ENCODE measurements around the gene CCDC112.

CCDC112 gene

DNA sequence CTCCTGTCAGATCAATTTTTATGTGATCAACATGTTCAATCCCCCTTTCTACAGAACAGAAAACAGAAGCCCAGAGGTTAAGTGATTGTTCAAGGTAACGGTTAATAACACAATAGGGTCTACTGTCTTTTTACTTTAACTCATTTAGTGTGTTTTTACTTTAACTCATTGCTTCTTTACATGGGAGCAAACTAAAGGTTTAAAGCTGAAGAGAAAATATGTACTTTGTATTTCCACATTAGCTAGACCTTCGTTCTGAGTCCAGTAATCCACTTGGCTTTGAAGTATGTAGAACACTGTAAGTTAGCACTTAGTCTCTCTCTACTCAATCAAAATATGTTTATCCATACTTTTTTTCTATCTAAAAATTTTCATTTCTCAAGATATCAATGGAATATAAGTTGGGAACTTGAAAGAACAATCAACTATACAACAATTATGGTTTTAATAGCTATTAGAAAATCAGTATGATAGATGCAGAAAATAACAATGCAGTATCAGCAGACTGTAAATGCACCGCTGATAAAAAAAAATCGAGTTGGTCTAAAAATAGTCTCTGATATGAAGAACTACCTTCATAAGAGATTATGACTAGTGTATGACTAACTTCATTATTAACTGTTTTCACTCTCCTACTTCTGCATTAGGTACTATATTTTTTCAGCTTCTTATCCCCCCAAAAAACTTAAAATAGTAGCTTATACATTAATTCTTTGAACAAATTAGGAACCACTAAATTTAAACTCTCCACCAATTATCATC is 54.4 kb downstream of the CCDC112 start:
- POLR2A ChIA-PET: no interaction called here
- CTCF ChIA-PET: interaction anchor here (1.3 kb wide), 1 partner anchor 144 kb away, joined by 6 read pairs; no protein-coding TSS in a partner anchor
- TF ChIP-seq SP1 (IDR thresholded peaks at IDR 0.05): no peak
- TF ChIP-seq HDGF (IDR thresholded peaks at IDR 0.05; ENCODE audit: borderline replicate concordance): no peak
- TF ChIP-seq, protein P1, sequence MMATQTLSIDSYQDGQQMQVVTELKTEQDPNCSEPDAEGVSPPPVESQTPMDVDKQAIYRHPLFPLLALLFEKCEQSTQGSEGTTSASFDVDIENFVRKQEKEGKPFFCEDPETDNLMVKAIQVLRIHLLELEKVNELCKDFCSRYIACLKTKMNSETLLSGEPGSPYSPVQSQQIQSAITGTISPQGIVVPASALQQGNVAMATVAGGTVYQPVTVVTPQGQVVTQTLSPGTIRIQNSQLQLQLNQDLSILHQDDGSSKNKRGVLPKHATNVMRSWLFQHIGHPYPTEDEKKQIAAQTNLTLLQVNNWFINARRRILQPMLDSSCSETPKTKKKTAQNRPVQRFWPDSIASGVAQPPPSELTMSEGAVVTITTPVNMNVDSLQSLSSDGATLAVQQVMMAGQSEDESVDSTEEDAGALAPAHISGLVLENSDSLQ (IDR thresholded peaks at IDR 0.05): no peak
- TF ChIP-seq FOXA1 (IDR thresholded peaks at IDR 0.05): no peak
- no peak for TF ChIP-seq SUZ12 (IDR thresholded peaks at IDR 0.05)
- DNase-seq (ENCODE audit: extremely low spot score): no peak

GRCh38 chr5:115237066-115237465 is 59.4 kb downstream of the CCDC112 start:
- ChIA-PET POLR2A (no interaction called here), CTCF (interaction anchor here (0.6 kb wide), 1 partner anchor 305 kb away, joined by 3 read pairs; no protein-coding TSS in a partner anchor)
- DNase-seq (ENCODE audit: extremely low spot score): no peak
- TF ChIP-seq NFRKB (IDR thresholded peaks at IDR 0.05): no peak
- no peak for TF ChIP-seq HDGF (IDR thresholded peaks at IDR 0.05; ENCODE audit: borderline replicate concordance)
- TF ChIP-seq FOXA1 (IDR thresholded peaks at IDR 0.05): no peak
- no peak for TF ChIP-seq L3MBTL2 (conservative IDR thresholded peaks at IDR 0.05)
- TF ChIP-seq FOXK2 (IDR thresholded peaks at IDR 0.05): no peak
- no peak for TF ChIP-seq ARNT (IDR thresholded peaks at IDR 0.05)
- TF ChIP-seq TARDBP (IDR thresholded peaks at IDR 0.05): no peak
- no peak for TF ChIP-seq SP1 (IDR thresholded peaks at IDR 0.05)
- no peak for TF ChIP-seq FOXM1 (IDR thresholded peaks at IDR 0.05; ENCODE audit: borderline replicate concordance)

- TF ChIP-seq HDGF (IDR thresholded peaks at IDR 0.05; ENCODE audit: borderline replicate concordance): no peak
- no peak for TF ChIP-seq FOXM1 (IDR thresholded peaks at IDR 0.05; ENCODE audit: borderline replicate concordance)
- TF ChIP-seq FOXA1 (IDR thresholded peaks at IDR 0.05): no peak
- TF ChIP-seq SP1 (IDR thresholded peaks at IDR 0.05): no peak
- TF ChIP-seq L3MBTL2 (conservative IDR thresholded peaks at IDR 0.05): no peak
- TF ChIP-seq SUZ12 (IDR thresholded peaks at IDR 0.05): no peak
- TF ChIP-seq LEF1 (IDR thresholded peaks at IDR 0.05; ENCODE audit: borderline replicate concordance): no peak
- no peak for TF ChIP-seq NFRKB (IDR thresholded peaks at IDR 0.05)
- TF ChIP-seq ELF4 (IDR thresholded peaks at IDR 0.05): no peak
- TF ChIP-seq FOXK2 (IDR thresholded peaks at IDR 0.05): no peak
- TF ChIP-seq BHLHE40 (IDR thresholded peaks at IDR 0.05; ENCODE audit: borderline replicate concordance): no peak
- TF ChIP-seq, protein P1 (IDR thresholded peaks at IDR 0.05): no peak
- TF ChIP-seq TARDBP (IDR thresholded peaks at IDR 0.05): no peak
- no peak for TF ChIP-seq ZNF384 (IDR thresholded peaks at IDR 0.05)
- no peak for TF ChIP-seq ARNT (IDR thresholded peaks at IDR 0.05)
- TF ChIP-seq CTBP1 (IDR thresholded peaks at IDR 0.05; ENCODE audit: borderline replicate concordance): no peak
- no peak for DNase-seq (ENCODE audit: extremely low spot score)
- ChIA-PET CTCF (no interaction called here), POLR2A (no interaction called here)
Measured at GRCh38 chr5:115236599-115236998, 59.9 kb downstream of the CCDC112 start.

- TF ChIP-seq TARDBP (IDR thresholded peaks at IDR 0.05) (no peak), FOXM1 (IDR thresholded peaks at IDR 0.05; ENCODE audit: borderline replicate concordance) (no peak), SP1 (IDR thresholded peaks at IDR 0.05) (no peak), CTBP1 (IDR thresholded peaks at IDR 0.05; ENCODE audit: borderline replicate concordance) (no peak), HDGF (IDR thresholded peaks at IDR 0.05; ENCODE audit: borderline replicate concordance) (no peak), BHLHE40 (IDR thresholded peaks at IDR 0.05; ENCODE audit: borderline replicate concordance) (no peak), LEF1 (IDR thresholded peaks at IDR 0.05; ENCODE audit: borderline replicate concordance) (no peak), SUZ12 (IDR thresholded peaks at IDR 0.05) (no peak), NFRKB (IDR thresholded peaks at IDR 0.05) (no peak)
- POLR2A ChIA-PET: no interaction called here
- DNase-seq (ENCODE audit: extremely low spot score): no peak
- CTCF ChIA-PET: no interaction called here
Measured at GRCh38 chr5:115231598-115231997, 64.9 kb downstream of the CCDC112 start.

GRCh38 chr5:115229606-115230005 is 66.8 kb downstream of the CCDC112 start:
- DNase-seq (ENCODE audit: extremely low spot score): no peak
- POLR2A ChIA-PET: no interaction called here
- no peak for TF ChIP-seq NFRKB (IDR thresholded peaks at IDR 0.05)
- TF ChIP-seq L3MBTL2 (conservative IDR thresholded peaks at IDR 0.05): no peak
- TF ChIP-seq FOXK2 (IDR thresholded peaks at IDR 0.05): no peak
- no peak for TF ChIP-seq ZNF384 (IDR thresholded peaks at IDR 0.05)
- TF ChIP-seq ELF4 (IDR thresholded peaks at IDR 0.05): no peak
- no peak for TF ChIP-seq BHLHE40 (IDR thresholded peaks at IDR 0.05; ENCODE audit: borderline replicate concordance)
- no peak for TF ChIP-seq TARDBP (IDR thresholded peaks at IDR 0.05)
- TF ChIP-seq LEF1 (IDR thresholded peaks at IDR 0.05; ENCODE audit: borderline replicate concordance): no peak
- no peak for TF ChIP-seq FOXA1 (IDR thresholded peaks at IDR 0.05)
- no peak for TF ChIP-seq HDGF (IDR thresholded peaks at IDR 0.05; ENCODE audit: borderline replicate concordance)
- CTCF ChIA-PET: no interaction called here

- ChIA-PET POLR2A (no interaction called here), CTCF (no interaction called here)
- no peak for DNase-seq (ENCODE audit: extremely low spot score)
- no peak for TF ChIP-seq BHLHE40 (IDR thresholded peaks at IDR 0.05; ENCODE audit: borderline replicate concordance)
- no peak for TF ChIP-seq CTBP1 (IDR thresholded peaks at IDR 0.05; ENCODE audit: borderline replicate concordance)
- TF ChIP-seq, protein P1 (IDR thresholded peaks at IDR 0.05): no peak
- TF ChIP-seq NFRKB (IDR thresholded peaks at IDR 0.05): no peak
- no peak for TF ChIP-seq ARNT (IDR thresholded peaks at IDR 0.05)
- no peak for TF ChIP-seq ELF4 (IDR thresholded peaks at IDR 0.05)
- TF ChIP-seq FOXM1 (IDR thresholded peaks at IDR 0.05; ENCODE audit: borderline replicate concordance): no peak
- no peak for TF ChIP-seq SP1 (IDR thresholded peaks at IDR 0.05)
- no peak for TF ChIP-seq ZNF384 (IDR thresholded peaks at IDR 0.05)
- no peak for TF ChIP-seq LEF1 (IDR thresholded peaks at IDR 0.05; ENCODE audit: borderline replicate concordance)
- TF ChIP-seq TARDBP (IDR thresholded peaks at IDR 0.05): no peak
- no peak for TF ChIP-seq HDGF (IDR thresholded peaks at IDR 0.05; ENCODE audit: borderline replicate concordance)
- no peak for TF ChIP-seq FOXA1 (IDR thresholded peaks at IDR 0.05)
- TF ChIP-seq L3MBTL2 (conservative IDR thresholded peaks at IDR 0.05): no peak
- TF ChIP-seq SUZ12 (IDR thresholded peaks at IDR 0.05): no peak
- no peak for TF ChIP-seq FOXK2 (IDR thresholded peaks at IDR 0.05)
Measured at GRCh38 chr5:115227281-115227680, 69.2 kb downstream of the CCDC112 start.

Measured in HEK293T (cell line).